Measurements from ENCODE around the gene TTC34.
"Not testable (repeated sequence)": the region's sequence is repeated elsewhere in the genome, so short reads cannot be mapped to it uniquely, and the experiment has no call there.

The TTC34 gene

GRCh38 chr1:2755426-2755825 is 46.1 kb downstream of the TTC34 start:
- DNase-seq: not testable (repeated sequence)

- not testable (repeated sequence) for DNase-seq
Observed at GRCh38 chr1:2754597-2754996, 46.9 kb downstream of the TTC34 start.

- DNase-seq: not testable (repeated sequence)
Observed at GRCh38 chr1:2752503-2752902, 49.0 kb downstream of the TTC34 start.

- DNase-seq: not testable (repeated sequence)
Observed at GRCh38 chr1:2751866-2752265, 49.6 kb downstream of the TTC34 start.

- DNase-seq: not testable (repeated sequence)
Observed at GRCh38 chr1:2750766-2751730, 50.4 kb downstream of the TTC34 start.

GRCh38 chr1:2750041-2750680 is 51.3 kb downstream of the TTC34 start:
- DNase-seq: not testable (repeated sequence)

- not testable (repeated sequence) for DNase-seq
Observed at GRCh38 chr1:2748626-2749025, 52.9 kb downstream of the TTC34 start.

- not testable (repeated sequence) for DNase-seq
Observed at GRCh38 chr1:2694796-2695195, 106.7 kb downstream of the TTC34 start.

- DNase-seq: not testable (repeated sequence)
Observed at GRCh38 chr1:2690180-2690579, 111.3 kb downstream of the TTC34 start.

GRCh38 chr1:2688336-2688665 is 113.2 kb downstream of the TTC34 start:
- DNase-seq: not testable (repeated sequence)

- DNase-seq: not testable (repeated sequence)
Observed at GRCh38 chr1:2687638-2688335, 113.7 kb downstream of the TTC34 start.

GRCh38 chr1:2687174-2687591 is 114.3 kb downstream of the TTC34 start:
- not testable (repeated sequence) for DNase-seq

GRCh38 chr1:2686091-2686863 is 115.2 kb downstream of the TTC34 start:
- DNase-seq: not testable (repeated sequence)

- not testable (repeated sequence) for DNase-seq
Observed at GRCh38 chr1:2685671-2686070, 115.8 kb downstream of the TTC34 start.

GRCh38 chr1:2684878-2685277 is 116.6 kb downstream of the TTC34 start:
- not testable (repeated sequence) for DNase-seq

GRCh38 chr1:2684000-2684399 is 117.5 kb downstream of the TTC34 start:
- not testable (repeated sequence) for DNase-seq

GRCh38 chr1:2683321-2683741 is 118.2 kb downstream of the TTC34 start:
- not testable (repeated sequence) for DNase-seq

GRCh38 chr1:2682879-2683278 is 118.6 kb downstream of the TTC34 start:
- not testable (repeated sequence) for DNase-seq

- DNase-seq: not testable (repeated sequence)
Observed at GRCh38 chr1:2676726-2677125, 124.8 kb downstream of the TTC34 start.

GRCh38 chr1:2671656-2672055 is 129.8 kb downstream of the TTC34 start:
- DNase-seq: not testable (repeated sequence)

- not testable (repeated sequence) for DNase-seq
Observed at GRCh38 chr1:2659806-2660205, 141.7 kb downstream of the TTC34 start.

- DNase-seq: not testable (repeated sequence)
Observed at GRCh38 chr1:2657909-2658308, 143.6 kb downstream of the TTC34 start.

Data from NCI-H1092 (cell line).